ENCODE data around the gene TTC24.

GRCh38 chr1:156551066-156551643, 28.4 kb upstream of the TTC24 start:
- TF ChIP-seq GATA3 (IDR thresholded peaks at IDR 0.05; ENCODE audit: low read depth, low read length) (no peak), GATA2 (IDR thresholded peaks at IDR 0.05; ENCODE audit: low read depth, low read length) (no peak)
